Epithelial cell of proximal tubule (primary cell): ENCODE data around the gene ARTN. TPM values are rescaled to one million over a fixed set of nuclear protein-coding genes. Genes with fewer than 3 reads are reported as not detected.

ENCODE experiments used
- DNase-seq: peaks from one replicate; pipeline ENCODE4 v3.0.0-alpha.2; 2011; ENCODE audit warnings: low read depth
- H3K4me3 ChIP-seq: 2 replicates; pipeline ENCODE4 v1.5.1; 2011; ENCODE audit warnings: low read depth, mild to moderate bottlenecking, low read length
- CTCF ChIP-seq: conservative IDR thresholded peaks from 2 replicates; pipeline ENCODE4 v1.5.1; 2012; ENCODE audit warnings: low read depth, mild to moderate bottlenecking, low read length
- total RNA-seq: library from RNA; depleted of rRNA; stranded (reverse); fragments of >200 nt; gene quantifications from 2 replicates; pipeline ENCODE4 v1.2.3, GENCODE V29; 2015

Gene ARTN
- total RNA-seq, 1 donor from 2014 or later, result 14.1 TPM

GRCh38 chr1:43970911-43971310 lies 37.3 kb downstream of the ARTN start:
- peak overlapping the region; percentile 71 for H3K4me3 ChIP-seq
- DNase-seq, result no peak
- TF ChIP-seq CTCF, result no peak

DNA sequence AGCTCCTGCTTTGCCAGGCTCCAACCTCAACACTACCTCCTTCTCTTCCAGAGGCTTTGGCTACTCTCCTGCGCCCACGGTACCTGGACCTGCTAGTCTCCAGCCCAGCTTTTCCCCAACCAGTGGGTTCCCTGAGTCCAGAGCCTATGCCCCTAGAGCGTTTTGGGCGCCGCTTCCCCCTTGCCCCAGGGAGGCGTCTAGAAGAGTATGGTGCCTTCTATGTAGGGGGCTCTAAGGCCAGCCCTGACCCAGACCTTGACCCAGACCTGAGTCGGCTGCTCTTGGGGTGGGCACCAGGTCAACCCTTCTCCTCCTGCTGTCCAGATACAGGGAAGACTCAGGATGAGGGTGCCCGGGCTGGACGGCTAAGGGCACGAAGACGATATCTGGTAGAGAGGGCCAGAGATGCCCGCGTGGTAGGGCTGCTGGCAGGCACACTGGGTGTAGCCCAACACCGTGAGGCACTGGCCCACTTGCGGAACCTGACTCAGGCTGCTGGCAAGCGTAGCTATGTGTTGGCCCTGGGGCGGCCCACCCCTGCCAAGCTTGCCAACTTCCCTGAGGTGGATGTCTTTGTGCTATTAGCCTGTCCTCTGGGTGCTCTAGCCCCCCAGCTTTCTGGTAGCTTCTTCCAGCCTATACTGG lies 37.9 kb downstream of the ARTN start:
- DNase-seq, result no peak
- no peak overlapping the region for H3K4me3 ChIP-seq
- no peak for TF ChIP-seq CTCF

DNA sequence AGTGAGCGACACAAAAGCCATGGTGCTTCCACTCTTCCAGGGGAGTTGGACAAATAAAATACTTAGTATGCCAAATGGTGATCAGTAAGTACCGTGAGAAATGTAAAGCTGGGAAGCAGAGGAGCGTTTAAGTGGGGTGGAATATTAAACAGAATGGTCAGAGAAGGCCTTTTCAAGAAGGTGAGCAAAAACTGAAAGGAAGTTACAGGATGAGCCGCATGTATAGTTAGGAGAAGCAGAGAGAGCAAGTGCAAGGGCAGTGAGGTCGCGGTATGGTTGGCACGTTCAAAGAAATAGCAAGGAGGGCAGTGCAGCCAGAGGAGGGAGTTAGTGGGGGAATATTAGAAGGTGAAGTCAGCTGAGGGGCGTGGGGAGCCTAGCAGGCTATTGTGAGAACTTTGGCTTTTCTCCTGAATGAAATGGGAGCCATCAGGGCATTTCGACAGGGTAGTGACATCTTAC lies 40.4 kb downstream of the ARTN start:
- DNase-seq, result no peak
- peak overlapping the region; percentile 98 for H3K4me3 ChIP-seq
- TF ChIP-seq CTCF, result no peak

- TF ChIP-seq CTCF, result no peak
- DNase-seq, result no peak
- peak within 1 kb of the TSS; percentile 98 for H3K4me3 ChIP-seq
These were observed 41.0 kb downstream of the ARTN start, which contains the start of gene ATP6V0B for GRCh38 chr1:43974443-43975248. ATP6V0B (plus strand) TSS chr1:43974960; CDS start chr1:43975041, 81 bp downstream.

GRCh38 chr1:43975249-43975961 lies 41.8 kb downstream of the ARTN start:
- peak overlapping the region; percentile 98 for H3K4me3 ChIP-seq
- no peak for TF ChIP-seq CTCF
- DNase-seq, result no peak

GRCh38 chr1:43976045-43976444 lies 42.4 kb downstream of the ARTN start:
- DNase-seq, result no peak
- peak overlapping the region; percentile 98 for H3K4me3 ChIP-seq
- TF ChIP-seq CTCF, result peak; percentile 9
